Prostate gland (tissue), 2 donors: ENCODE results near the gene HPS5.

Source experiments
- POLR2A ChIP-seq: fragments of 450-650 bp; IDR thresholded peaks from one replicate; pipeline ENCODE4 v1.6.1; 2016; ENCODE audit warnings: antibody characterized with exemption, mild to moderate bottlenecking
- POLR2AphosphoS5 ChIP-seq: sonication (generic); formaldehyde crosslinking; IDR thresholded peaks from one replicate; pipeline ENCODE4 v1.6.1; 2017; ENCODE audit warnings: antibody characterized with exemption
- TF ChIP-seq, protein P1 (sequence below), 4 experiments: fragments of 200-600 bp in 2 of 4; fragments of 450-650 bp in 2 of 4; sonication (generic) in 2 of 4; IDR thresholded peaks; 1 replicate in 3 of 4; 2 replicates in 1 of 4; pipeline ENCODE4 v1.5.1; 2016 to 2019; ENCODE audit warnings: antibody characterized with exemption in 4 of 4, mild to moderate bottlenecking in 2 of 4, moderate library complexity in 2 of 4

DNA sequence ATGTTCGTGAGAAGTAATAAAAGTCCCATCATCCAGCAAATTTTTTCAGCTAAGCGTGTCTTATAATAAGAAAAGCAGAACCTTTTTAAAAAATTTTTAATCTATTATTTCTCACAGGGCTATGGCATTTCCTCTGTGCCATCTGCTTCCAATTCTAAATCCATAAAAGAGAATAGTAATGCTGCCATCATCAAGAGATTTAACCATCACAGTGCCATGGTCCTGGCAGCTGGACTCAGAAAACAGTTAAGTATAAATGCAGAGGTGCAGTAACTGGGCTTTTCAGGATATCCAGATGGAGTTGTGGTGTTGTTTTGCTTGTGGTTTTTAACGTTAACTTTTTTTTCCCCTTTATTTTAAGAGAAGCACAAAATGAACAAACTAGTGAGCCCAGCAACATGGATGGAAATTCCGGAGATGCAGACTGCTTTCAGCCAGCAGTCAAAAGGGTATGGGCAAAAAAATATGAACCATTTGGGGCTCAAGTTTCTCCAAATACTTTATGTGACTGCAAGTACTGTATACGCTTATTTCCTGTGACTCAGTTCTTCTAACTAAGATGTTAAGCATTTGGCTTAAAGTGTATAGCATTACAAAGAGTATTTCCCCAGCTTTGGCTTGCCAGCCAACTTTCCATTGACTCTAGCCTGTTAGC lies 25.7 kb upstream of the HPS5 start:
- no peak for TF ChIP-seq POLR2A
- TF ChIP-seq, protein P1, sequence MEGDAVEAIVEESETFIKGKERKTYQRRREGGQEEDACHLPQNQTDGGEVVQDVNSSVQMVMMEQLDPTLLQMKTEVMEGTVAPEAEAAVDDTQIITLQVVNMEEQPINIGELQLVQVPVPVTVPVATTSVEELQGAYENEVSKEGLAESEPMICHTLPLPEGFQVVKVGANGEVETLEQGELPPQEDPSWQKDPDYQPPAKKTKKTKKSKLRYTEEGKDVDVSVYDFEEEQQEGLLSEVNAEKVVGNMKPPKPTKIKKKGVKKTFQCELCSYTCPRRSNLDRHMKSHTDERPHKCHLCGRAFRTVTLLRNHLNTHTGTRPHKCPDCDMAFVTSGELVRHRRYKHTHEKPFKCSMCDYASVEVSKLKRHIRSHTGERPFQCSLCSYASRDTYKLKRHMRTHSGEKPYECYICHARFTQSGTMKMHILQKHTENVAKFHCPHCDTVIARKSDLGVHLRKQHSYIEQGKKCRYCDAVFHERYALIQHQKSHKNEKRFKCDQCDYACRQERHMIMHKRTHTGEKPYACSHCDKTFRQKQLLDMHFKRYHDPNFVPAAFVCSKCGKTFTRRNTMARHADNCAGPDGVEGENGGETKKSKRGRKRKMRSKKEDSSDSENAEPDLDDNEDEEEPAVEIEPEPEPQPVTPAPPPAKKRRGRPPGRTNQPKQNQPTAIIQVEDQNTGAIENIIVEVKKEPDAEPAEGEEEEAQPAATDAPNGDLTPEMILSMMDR (IDR thresholded peaks at IDR 0.05): no peak
- TF ChIP-seq POLR2AphosphoS5: no peak
